Uterus (tissue), 4 donors: ENCODE results near the gene GPR68. TPM values are rescaled to one million over a fixed set of nuclear protein-coding genes. Genes with fewer than 3 reads are reported as not detected.
"Not testable (repeated sequence)": the region's sequence is repeated elsewhere in the genome, so short reads cannot be mapped to it uniquely, and the experiment has no call there.

Experiments
- DNase-seq, 2 donors: peaks; one replicate each; pipeline ENCODE4 v3.0.0-alpha.2; 2019 to 2020
- H3K27ac ChIP-seq, 2 donors: fragments of 200-600 bp; sonication (generic); 1 replicate in 1 of 2; 2 replicates in 1 of 2; pipeline ENCODE4 v1.5.1; 2016 to 2018
- H3K27me3 ChIP-seq, 2 donors: fragments of 200-600 bp; sonication (generic); one replicate each; pipeline ENCODE4 v1.5.1; 2018 to 2019; ENCODE audit warnings: control low read depth in 1 of 2
- H3K36me3 ChIP-seq, 2 donors: fragments of 200-600 bp; sonication (generic); one replicate each; pipeline ENCODE4 v1.5.1; 2019; ENCODE audit warnings: control low read depth in 1 of 2
- H3K4me1 ChIP-seq, 2 donors: fragments of 200-600 bp; sonication (generic); one replicate each; pipeline ENCODE4 v1.5.1; 2018 to 2019; ENCODE audit warnings: control low read depth in 1 of 2
- H3K4me3 ChIP-seq, 2 donors: fragments of 200-600 bp; sonication (generic); 1 replicate in 1 of 2; 2 replicates in 1 of 2; pipeline ENCODE4 v1.5.1; 2018 to 2019; ENCODE audit warnings: mild to moderate bottlenecking in 1 of 2
- H3K9me3 ChIP-seq, 2 donors: fragments of 200-600 bp; sonication (generic); one replicate each; pipeline ENCODE4 v1.5.1; 2019; ENCODE audit warnings: control low read depth in 1 of 2
- CTCF ChIP-seq, 4 experiments: fragments of 200-600 bp in 2 of 4; fragments of 450-650 bp in 2 of 4; sonication (generic) in 2 of 4; IDR thresholded peaks; one replicate each; pipeline ENCODE4 v1.5.1; 2016 to 2019; ENCODE audit warnings: antibody characterized with exemption in 4 of 4, mild to moderate bottlenecking in 2 of 4, moderate library complexity in 1 of 4
- POLR2A ChIP-seq, 2 donors: fragments of 450-650 bp; IDR thresholded peaks; one replicate each; pipeline ENCODE4 v1.6.1; 2016; ENCODE audit warnings: antibody characterized with exemption in 2 of 2, mild to moderate bottlenecking in 1 of 2, moderate library complexity in 1 of 2
- intact Hi-C: fragments of 100-400 bp; cut with DNase I; formaldehyde crosslinking; loops from one replicate; pipeline ENCODE4 v1.15.1; 2023; ENCODE audit warnings: low total_unique reads
- total RNA-seq, 4 donors: library from RNA; depleted of rRNA in 3 of 4; stranded (reverse); fragments of >200 nt in 3 of 4; gene quantifications; one replicate each; pipeline versions ENCODE4 v1.1.0 to v1.2.4, GENCODE V29; 2014 to 2023
- donor health status: DM: yes; HTN: yes; CAD: no.

GPR68 gene
- total RNA-seq, 4 donors from 2014 or later: 0.48 to 0.98 TPM; not detected in 2

GRCh38 chr14:91269076-91269991, 24.8 kb upstream of the GPR68 start:
- Histone ChIP-seq H3K27ac (no peak overlapping the region), H3K9me3 (no peaks in the 10 kb centered on the region), H3K4me1 (no peaks in the 10 kb centered on the region), H3K36me3 (no peaks in the 10 kb centered on the region), H3K27me3 (no peaks in the 10 kb centered on the region), H3K4me3 (no peak overlapping the region)
- no peak for DNase-seq
- intact Hi-C loops: no loop called here
- no peak for TF ChIP-seq POLR2A (IDR thresholded peaks at IDR 0.05)
- TF ChIP-seq CTCF (IDR thresholded peaks at IDR 0.05): no peak

GRCh38 chr14:91267965-91268437, 23.5 kb upstream of the GPR68 start:
- no peaks in the 10 kb centered on the region for H3K27me3 ChIP-seq
- intact Hi-C loops: no loop called here
- no peak for TF ChIP-seq POLR2A (IDR thresholded peaks at IDR 0.05)
- no peak for TF ChIP-seq CTCF (IDR thresholded peaks at IDR 0.05)
- no peaks in the 10 kb centered on the region for H3K4me1 ChIP-seq
- no peaks in the 10 kb centered on the region for H3K36me3 ChIP-seq
- H3K4me3 ChIP-seq: no peak overlapping the region
- H3K9me3 ChIP-seq: no peaks in the 10 kb centered on the region
- no peak overlapping the region for H3K27ac ChIP-seq
- DNase-seq: no peak

- intact Hi-C loops, H3K4me1 ChIP-seq, DNase-seq, H3K4me3 ChIP-seq, H3K9me3 ChIP-seq, H3K27ac ChIP-seq, H3K36me3 ChIP-seq, H3K27me3 ChIP-seq: not testable (repeated sequence)
Observed at GRCh38 chr14:91266276-91266675, 21.8 kb upstream of the GPR68 start.

GRCh38 chr14:91265404-91265803, 20.9 kb upstream of the GPR68 start:
- Histone ChIP-seq H3K27ac (no peak overlapping the region), H3K27me3 (no peaks in the 10 kb centered on the region), H3K4me3 (no peak overlapping the region), H3K9me3 (no peaks in the 10 kb centered on the region), H3K36me3 (no peaks in the 10 kb centered on the region), H3K4me1 (no peaks in the 10 kb centered on the region)
- intact Hi-C loops: no loop called here
- TF ChIP-seq CTCF (IDR thresholded peaks at IDR 0.05) (no peak), POLR2A (IDR thresholded peaks at IDR 0.05) (no peak)
- no peak for DNase-seq

- H3K27ac ChIP-seq: no peak overlapping the region
- TF ChIP-seq POLR2A (IDR thresholded peaks at IDR 0.05) (no peak), CTCF (IDR thresholded peaks at IDR 0.05) (no peak)
Observed at GRCh38 chr14:91264151-91265150, 19.9 kb upstream of the GPR68 start.

More at GRCh38 chr14:91264151-91265150, 19.9 kb upstream of the GPR68 start:
- Histone ChIP-seq H3K4me3 (peak overlapping the region; percentile 9 to 21), H3K36me3 (no peaks in the 10 kb centered on the region), H3K9me3 (no peaks in the 10 kb centered on the region), H3K27me3 (no peaks in the 10 kb centered on the region), H3K4me1 (no peaks in the 10 kb centered on the region)
- DNase-seq: no peak
- intact Hi-C loops: no loop called here
